AG04449 (cell line): ENCODE data around the gene CBY2.

Experiments
- CTCF ChIA-PET: fragments of 350-600 bp; formaldehyde crosslinking; extraction: SDS; loops from one replicate; lab custom pipeline; 2021; ENCODE audit warnings: antibody characterized with exemption; lab: Yijun Ruan, JAX
- POLR2A ChIA-PET: fragments of 400-600, 350-600 bp; formaldehyde crosslinking; extraction: SDS; loops from one replicate; lab custom pipeline; 2020; ENCODE audit warnings: antibody characterized with exemption, inconsistent platforms; lab: Yijun Ruan, JAX
- DNase-seq: peaks from one replicate; pipeline ENCODE4 v3.0.0-alpha.2; 2010; ENCODE audit warnings: low read depth, low spot score
- H3K4me3 ChIP-seq: 2 replicates; pipeline ENCODE4 v1.5.1; 2011; ENCODE audit warnings: low read depth, mild to moderate bottlenecking, control low read depth, low read length
- CTCF ChIP-seq: IDR thresholded peaks from one replicate; pipeline ENCODE4 v1.5.1; 2011; ENCODE audit warnings: mild to moderate bottlenecking, moderate library complexity, low read length, control low read depth, inconsistent platforms; ENCODE audit not compliant: insufficient read depth; ENCODE audit errors: missing control alignments

Gene CBY2

GRCh38 chr13:45670189-45670885 lies 31.8 kb upstream of the CBY2 start:
- no peak overlapping the region for H3K4me3 ChIP-seq
- ChIA-PET POLR2A (no interaction called here), CTCF (interaction anchor here (1.0 to 1.2 kb wide), 2 partner anchors 46 to 490 kb away, joined by 3 read pairs; no protein-coding TSS in a partner anchor)
- no peak for TF ChIP-seq CTCF
- DNase-seq, result no peak

GRCh38 chr13:45674908-45675307 lies 27.2 kb upstream of the CBY2 start:
- DNase-seq, result peak; percentile 54
- CTCF ChIA-PET, result no interaction called here
- POLR2A ChIA-PET, result interaction anchor here (0.6 kb wide), 1 partner anchor 1121 kb away, joined by 3 read pairs; no protein-coding TSS in a partner anchor
- TF ChIP-seq CTCF, result no peak
- no peak overlapping the region for H3K4me3 ChIP-seq

GRCh38 chr13:45678282-45678681 lies 23.8 kb upstream of the CBY2 start:
- TF ChIP-seq CTCF, result no peak
- CTCF ChIA-PET, result no interaction called here
- POLR2A ChIA-PET, result no interaction called here
- no peak for DNase-seq
- no peak overlapping the region for H3K4me3 ChIP-seq

- POLR2A ChIA-PET, result no interaction called here
These were observed 21.0 kb upstream of the CBY2 start for GRCh38 chr13:45681113-45681512.

GRCh38 chr13:45682494-45683008 lies 19.6 kb upstream of the CBY2 start:
- TF ChIP-seq CTCF, result no peak
- CTCF ChIA-PET, result interaction anchor here (1.6 kb wide), 1 partner anchor 35 kb away, joined by 4 read pairs; no protein-coding TSS in a partner anchor
- no peak overlapping the region for H3K4me3 ChIP-seq
- DNase-seq, result no peak
- POLR2A ChIA-PET, result no interaction called here

More at GRCh38 chr13:45681113-45681512, 21.0 kb upstream of the CBY2 start:
- no peak for TF ChIP-seq CTCF
- H3K4me3 ChIP-seq, result no peak overlapping the region
- DNase-seq, result peak; percentile 41
- CTCF ChIA-PET, result no interaction called here

- CTCF ChIA-PET, result interaction anchor here (1.3 to 1.6 kb wide), 3 partner anchors 34 to 61 kb away, joined by 3 to 4 read pairs (median 4); no protein-coding TSS in a partner anchor
- no peak overlapping the region for H3K4me3 ChIP-seq
- DNase-seq, result no peak
- POLR2A ChIA-PET, result no interaction called here
- TF ChIP-seq CTCF, result no peak
These were observed 18.4 kb upstream of the CBY2 start for GRCh38 chr13:45683701-45684100.
